Psoas muscle (tissue), 8 donors: ENCODE results near the gene TTBK2. TPM values are rescaled to one million over a fixed set of nuclear protein-coding genes. Genes with fewer than 3 reads are reported as not detected.

Source experiments
- ATAC-seq, 4 donors: fragments of 200-7000 bp; cut with Tn5 transposase; one replicate each; pipeline ENCODE4 v1.9.1; 2020; ENCODE audit warnings: moderate library complexity in 3 of 4, mild to moderate bottlenecking in 2 of 4
- DNase-seq, 2 donors: peaks; one replicate each; pipeline ENCODE4 v3.0.0-alpha.2; 2020
- H3K27ac ChIP-seq: fragments of 200-600 bp; one replicate; pipeline ENCODE4 v1.8.0; 2022
- H3K27me3 ChIP-seq, 3 donors: fragments of 200-600 bp in 1 of 3; one replicate each; pipeline versions ENCODE4 v1.6.1 to v1.8.0; 2013 to 2022; ENCODE audit warnings: low read length in 2 of 3, mild to moderate bottlenecking in 2 of 3, moderate library complexity in 1 of 3; ENCODE audit not compliant: insufficient read depth in 3 of 3
- H3K36me3 ChIP-seq, 2 donors: fragments of 200-600 bp in 1 of 2; one replicate each; pipeline versions ENCODE4 v1.6.1 to v1.8.0; 2013 to 2022; ENCODE audit warnings: low read depth in 1 of 2, mild to moderate bottlenecking in 1 of 2, moderate library complexity in 1 of 2; ENCODE audit not compliant: insufficient read depth in 1 of 2
- H3K4me1 ChIP-seq: fragments of 200-600 bp; one replicate; pipeline ENCODE4 v1.8.0; 2022
- H3K4me3 ChIP-seq: fragments of 200-600 bp; one replicate; pipeline ENCODE4 v1.8.0; 2022; ENCODE audit warnings: mild to moderate bottlenecking
- H3K9me3 ChIP-seq: fragments of 200-600 bp; one replicate; pipeline ENCODE4 v1.8.0; 2022
- CTCF ChIP-seq: fragments of 200-600 bp; IDR thresholded peaks from one replicate; pipeline ENCODE4 v1.8.0; 2022; ENCODE audit warnings: antibody characterized with exemption
- WGBS, 3 donors: extraction: QIAGEN DNeasy Blood & Tissue Kit; methylation state at CpG; one replicate each; pipeline versions ENCODE4 v1.1.6 to v1.1.7; 2013; 5-methylcytosine and 5-hydroxymethylcytosine counted together
- intact Hi-C, 2 donors: fragments of 100-400 bp; cut with DNase I; formaldehyde crosslinking; loops; one replicate each; pipeline versions ENCODE4 v1.11.0 to v1.14.2; 2022
- polyA plus RNA-seq, 3 donors: library from polyadenylated mRNA; stranded (reverse); fragments of 200-250 nt; gene quantifications; one replicate each; pipeline ENCODE4 v1.2.3, GENCODE V29; 2013
- total RNA-seq, 4 donors: library from RNA; stranded (reverse); fragmentation: NEBNext Ultra II Directional in 2 of 4; extraction: Animal tissue kit (Norgen Biotek cat#: 25700) in 2 of 4; gene quantifications; one replicate each; pipeline versions ENCODE4 v1.2.1 to v1.2.4, GENCODE V29; 2021 to 2023
- donor health status: healthy with polysubstance abuse.
- donor health status: DM: no; HTN: no; CAD: no; lungs with moderate emphysema.
- donor health status: Bipolar disorder and iron deficiency.
- donor health status: healthy.
- donor health status: DM: yes; HTN: yes; CAD: no.
- donor health status: DM: no; HTN: no; CAD: no.
- donor health status: DM: no; HTN: no; CAD: no.
- donor health status: DM: yes; HTN: yes; CAD: no.

Gene TTBK2
- total and polyA plus RNA-seq, 7 donors = 1.4 to 23.0 (median 15.8) TPM

DNA sequence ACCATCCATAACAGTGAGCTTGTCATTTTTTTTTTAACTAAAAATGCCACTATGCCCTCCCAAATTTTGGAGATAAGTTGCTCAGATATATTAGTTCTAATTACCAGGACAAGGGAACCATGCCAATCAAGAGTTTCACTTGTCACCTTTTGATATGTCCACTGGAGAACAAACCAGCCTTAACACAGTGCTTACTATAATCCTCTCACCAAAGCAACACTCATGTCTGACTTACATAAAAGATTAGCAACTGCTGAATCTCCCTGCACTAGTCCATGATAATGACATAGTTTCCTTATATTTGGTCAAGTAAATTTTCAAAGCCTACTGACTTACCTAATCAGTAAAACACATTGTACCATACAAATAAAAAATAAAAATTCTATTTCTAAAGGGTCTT is 44.4 kb downstream of the TTBK2 start:
- Histone ChIP-seq H3K36me3 (peaks cover 0 to 15% of the 10 kb centered on the region in 2 donors), H3K4me1 (no peaks in the 10 kb centered on the region), H3K27me3 (no peaks in the 10 kb centered on the region), H3K27ac (no peak overlapping the region), H3K4me3 (no peak overlapping the region), H3K9me3 (no peaks in the 10 kb centered on the region)
- no peak for TF ChIP-seq CTCF
- intact Hi-C loops = no loop called here
- no peak for ATAC-seq
- DNase-seq = no peak

- Histone ChIP-seq H3K4me3 (no peak overlapping the region), H3K36me3 (peaks cover 0 to 10% of the 10 kb centered on the region in 2 donors), H3K4me1 (peaks cover 4% of the 10 kb centered on the region), H3K27ac (no peak overlapping the region), H3K27me3 (no peaks in the 10 kb centered on the region), H3K9me3 (no peaks in the 10 kb centered on the region)
- intact Hi-C loops = no loop called here
- no peak for TF ChIP-seq CTCF
- DNase-seq = no peak
- ATAC-seq = no peak
- WGBS, 3 donors = 96 to 98% (median 97%) methylated on average over 2 of the region's 2 CpGs
Observed at GRCh38 chr15:42868683-42869082, 51.9 kb downstream of the TTBK2 start.

DNA sequence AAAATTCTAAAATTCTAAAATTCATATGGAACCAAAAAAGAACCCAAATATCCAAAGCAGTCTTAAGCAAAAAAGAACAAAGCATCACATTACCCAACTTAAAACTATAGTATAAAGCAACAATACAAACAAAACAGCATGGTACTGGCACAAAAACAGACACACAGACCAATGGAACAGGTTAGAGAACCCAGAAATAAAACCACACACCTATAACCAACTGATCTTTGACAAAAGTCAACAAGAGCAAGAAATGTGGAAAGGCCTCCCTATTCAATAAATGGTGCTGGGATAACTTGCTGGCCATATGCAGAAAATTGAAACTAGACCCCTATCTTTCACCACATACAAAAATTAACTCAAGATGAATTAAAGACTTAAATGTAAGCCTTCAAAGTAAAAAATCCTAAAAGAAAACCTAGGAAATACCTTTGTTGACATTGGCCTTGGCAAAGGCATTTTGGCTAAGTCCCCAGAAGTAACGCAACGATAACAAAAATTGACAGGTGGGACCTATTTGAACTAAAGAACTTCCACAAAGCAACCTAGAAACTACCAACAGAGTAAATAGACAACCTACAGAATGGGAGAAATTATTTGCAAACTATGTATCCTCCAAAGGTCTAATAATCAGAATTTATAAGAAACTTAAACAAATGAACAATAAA is 56.9 kb downstream of the TTBK2 start:
- H3K36me3 ChIP-seq = no peaks in the 10 kb centered on the region
- intact Hi-C loops = no loop called here
- WGBS, 3 donors = 10 to 23% (median 22%) methylated on average over 2 of the region's 2 CpGs
- H3K4me3 ChIP-seq = no peak overlapping the region
- no peak for TF ChIP-seq CTCF
- no peaks in the 10 kb centered on the region for H3K9me3 ChIP-seq
- no peaks in the 10 kb centered on the region for H3K27me3 ChIP-seq
- H3K27ac ChIP-seq = no peak overlapping the region
- DNase-seq (no peak), ATAC-seq (no peak)
- peaks cover 19% of the 10 kb centered on the region for H3K4me1 ChIP-seq

- no peaks in the 10 kb centered on the region for H3K27me3 ChIP-seq
Observed at GRCh38 chr15:42858999-42859789, 61.4 kb downstream of the TTBK2 start.

More at GRCh38 chr15:42858999-42859789, 61.4 kb downstream of the TTBK2 start:
- 93 to 98% (median 94%) methylated on average over 2 of the region's 2 CpGs for WGBS, 3 donors
- H3K4me1 ChIP-seq = peaks cover 23% of the 10 kb centered on the region
- no peak for TF ChIP-seq CTCF
- H3K36me3 ChIP-seq = no peaks in the 10 kb centered on the region
- H3K9me3 ChIP-seq = no peaks in the 10 kb centered on the region
- no peak overlapping the region for H3K27ac ChIP-seq
- peak overlapping the region; percentile 8 for H3K4me3 ChIP-seq
- intact Hi-C loops = loop anchor here in 1 of 2 donors (5.0 kb wide), 1 partner anchor 58 kb away; no protein-coding TSS in a partner anchor
- peak; percentile 88 to 98 (median 94) for ATAC-seq
- no peak for DNase-seq
